Measurements from ENCODE around the gene ASXL1.

Gene ASXL1

DNA sequence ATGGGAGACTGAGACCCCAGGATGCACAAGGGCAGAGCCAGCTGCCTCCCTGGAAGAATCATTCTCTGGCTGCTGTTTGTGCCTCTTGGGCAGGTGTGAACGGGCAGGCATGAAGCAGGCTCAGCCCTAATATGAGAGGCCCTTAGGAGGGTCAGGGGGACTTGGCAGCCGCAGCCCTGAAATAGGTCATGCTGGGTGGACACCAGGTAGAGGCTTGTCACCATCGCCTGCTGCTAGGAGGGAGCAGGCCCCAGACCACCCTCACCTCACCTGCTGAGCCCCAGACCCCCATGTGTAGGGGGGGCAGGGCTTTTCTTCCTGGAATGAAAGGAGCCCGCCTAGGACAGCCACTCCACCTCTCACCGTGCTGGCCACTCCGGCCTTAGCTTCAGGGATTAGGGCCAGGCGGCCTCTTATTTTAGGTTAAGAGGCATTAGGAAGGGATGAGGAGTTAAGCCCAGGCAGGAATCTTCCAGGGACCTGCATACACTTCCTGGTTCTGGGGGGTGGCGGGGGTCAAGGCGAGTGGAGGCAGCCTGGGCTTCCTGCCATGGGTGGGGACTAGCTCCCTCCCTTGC is 92.4 kb downstream of the ASXL1 start:
- DNase-seq (ENCODE audit: insufficient read length, low spot score) (no peak), FAIRE-seq (no peak)

DNA sequence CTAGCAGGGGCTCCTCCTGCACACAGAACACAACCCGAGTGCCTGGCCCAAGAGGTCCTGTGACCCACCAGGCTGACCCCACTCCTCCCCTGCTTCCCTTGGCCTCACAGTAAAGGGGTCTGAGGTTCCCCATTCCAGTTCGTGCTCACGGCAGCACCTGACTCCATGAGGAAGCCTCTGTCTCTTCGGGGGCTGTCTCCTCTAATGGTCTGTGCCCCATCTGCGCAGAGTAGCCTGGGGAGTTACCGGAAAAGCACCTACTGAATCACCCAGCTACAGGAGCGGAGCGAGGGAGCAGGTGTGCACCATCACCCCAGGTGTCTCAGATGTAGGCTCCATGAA is 93.2 kb downstream of the ASXL1 start:
- no peak for DNase-seq (ENCODE audit: insufficient read length, low spot score)
- no peak for FAIRE-seq

- DNase-seq (ENCODE audit: insufficient read length, low spot score): no peak
- no peak for FAIRE-seq
These were observed 93.7 kb downstream of the ASXL1 start for GRCh38 chr20:32451682-32452461.

GRCh38 chr20:32452776-32453466 is 94.8 kb downstream of the ASXL1 start:
- no peak for DNase-seq (ENCODE audit: insufficient read length, low spot score)
- no peak for FAIRE-seq

DNA sequence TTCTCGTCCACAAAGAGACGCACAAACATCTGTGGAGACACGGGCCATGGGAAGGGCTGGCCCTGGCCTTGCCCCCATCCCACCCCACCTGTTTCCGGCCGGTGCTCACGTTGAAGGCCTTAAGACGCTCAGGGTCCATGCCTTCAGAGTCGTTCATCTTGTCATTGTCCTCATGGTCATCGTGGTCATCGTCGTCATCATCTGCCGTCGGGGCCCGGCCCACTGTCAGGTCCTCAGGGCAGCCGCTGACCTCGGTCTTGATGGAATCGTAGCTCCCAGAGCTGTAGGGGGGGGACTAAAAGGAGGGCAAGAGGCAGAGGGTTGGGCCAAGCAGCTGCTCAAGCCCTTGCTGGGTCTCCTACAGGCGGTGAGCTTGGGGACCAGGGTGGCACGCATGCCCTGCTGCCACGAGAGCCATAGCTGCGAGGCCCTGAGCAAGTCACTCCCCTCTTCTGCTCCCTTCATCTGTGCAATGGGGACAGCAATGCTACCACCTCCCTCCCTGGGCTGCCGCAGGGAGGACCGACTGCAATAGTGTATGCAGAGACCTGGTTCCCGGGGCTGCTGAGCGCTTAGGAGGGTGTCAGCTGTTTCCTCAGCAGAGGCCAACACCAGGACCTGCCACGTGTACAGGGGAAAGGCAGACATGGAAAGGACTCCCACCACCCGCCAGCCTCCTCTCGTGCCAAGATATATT is 95.5 kb downstream of the ASXL1 start:
- DNase-seq (ENCODE audit: insufficient read length, low spot score): no peak
- FAIRE-seq: no peak

DNA sequence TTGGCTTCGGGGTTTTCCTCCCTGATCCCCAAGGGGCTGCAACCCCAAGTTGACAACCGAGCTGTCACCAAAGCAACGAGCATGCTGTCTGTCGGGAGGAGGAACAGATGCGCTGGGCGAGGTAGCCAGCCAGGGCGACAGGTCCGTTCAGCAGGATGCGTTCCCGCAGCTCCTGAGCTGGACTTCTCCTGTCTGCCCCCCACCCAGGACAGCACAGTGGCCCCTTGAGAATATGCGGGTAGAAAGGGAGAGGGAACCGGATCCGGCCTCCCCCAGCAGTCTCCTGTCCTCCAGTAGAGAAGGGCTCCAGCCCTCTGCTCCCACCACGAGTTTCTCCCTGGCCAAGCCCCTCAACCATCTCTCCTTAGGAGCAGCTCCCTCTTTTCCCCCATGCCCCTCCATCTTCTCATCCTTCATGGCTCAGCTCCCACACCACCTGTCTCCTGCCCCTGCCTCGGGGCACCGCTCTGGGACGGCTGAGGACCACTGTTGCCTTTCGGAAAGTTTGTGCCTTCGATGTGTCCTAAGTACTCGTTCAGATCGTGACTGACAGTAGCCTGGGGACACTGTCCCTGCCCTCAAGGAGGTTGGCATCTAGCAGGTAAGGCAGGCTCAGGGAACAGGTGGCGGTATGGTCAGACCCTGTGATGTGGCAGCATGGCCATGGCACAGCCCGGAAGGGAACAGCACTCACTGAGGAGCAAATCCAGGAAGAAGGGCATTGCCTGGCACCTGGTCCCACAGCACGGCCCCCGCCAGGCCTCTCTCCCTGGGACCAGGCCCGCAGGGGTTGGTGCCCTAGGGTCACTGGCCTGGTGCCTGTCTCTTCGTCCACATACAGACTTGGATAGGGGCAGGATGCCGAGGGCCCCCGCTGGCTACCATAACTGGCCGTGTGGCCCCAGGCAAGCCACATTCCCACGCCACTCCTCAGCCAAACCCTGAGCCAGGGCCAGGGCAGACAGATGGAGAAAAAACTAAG is 96.3 kb downstream of the ASXL1 start:
- no peak for DNase-seq (ENCODE audit: insufficient read length, low spot score)
- FAIRE-seq: no peak

- DNase-seq (ENCODE audit: insufficient read length, low spot score) (no peak), FAIRE-seq (no peak)
These were observed 97.2 kb downstream of the ASXL1 start for GRCh38 chr20:32455171-32455900.

DNA sequence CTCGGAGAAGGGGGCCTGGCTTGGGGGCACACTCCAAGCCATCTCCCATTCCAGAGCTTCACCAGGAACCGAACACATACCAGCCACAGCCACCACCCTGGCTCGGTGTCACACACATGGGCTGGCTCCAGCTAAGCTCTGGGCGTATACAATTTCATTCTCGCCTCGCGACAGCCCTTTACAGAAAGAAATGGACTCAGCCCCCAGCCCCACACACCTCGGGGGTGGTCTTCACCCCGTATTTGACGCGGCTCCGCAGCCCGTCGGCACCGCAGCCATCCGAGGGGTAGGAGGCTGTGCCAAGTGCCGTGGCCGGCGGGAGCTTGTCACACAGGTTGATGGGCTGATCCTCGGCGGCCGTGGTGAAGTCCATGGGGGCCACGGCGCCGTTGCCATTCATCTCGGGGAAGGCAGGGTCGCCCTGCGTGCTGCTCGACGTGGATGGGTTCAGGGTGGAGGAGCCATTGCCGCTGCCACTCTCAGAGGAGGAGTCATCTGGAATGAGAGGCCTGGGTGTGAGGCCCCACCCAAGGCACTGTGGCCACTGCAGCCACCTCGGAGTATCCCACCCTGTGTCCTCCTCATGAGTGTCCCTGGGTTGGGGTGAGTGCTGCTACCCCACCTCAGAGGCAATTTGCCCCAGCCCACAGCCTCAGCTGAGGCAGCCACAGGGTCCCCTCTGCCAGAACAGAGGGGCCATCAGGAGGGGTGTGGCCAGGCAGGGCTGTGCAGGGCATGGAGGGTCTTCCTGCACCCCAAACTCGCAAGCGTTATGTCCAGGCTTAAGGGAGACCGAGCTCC is 98.0 kb downstream of the ASXL1 start:
- FAIRE-seq: no peak
- no peak for DNase-seq (ENCODE audit: insufficient read length, low spot score)

GRCh38 chr20:32456869-32457478 is 98.8 kb downstream of the ASXL1 start:
- peak; percentile 76 for DNase-seq (ENCODE audit: insufficient read length, low spot score)
- no peak for FAIRE-seq

DNA sequence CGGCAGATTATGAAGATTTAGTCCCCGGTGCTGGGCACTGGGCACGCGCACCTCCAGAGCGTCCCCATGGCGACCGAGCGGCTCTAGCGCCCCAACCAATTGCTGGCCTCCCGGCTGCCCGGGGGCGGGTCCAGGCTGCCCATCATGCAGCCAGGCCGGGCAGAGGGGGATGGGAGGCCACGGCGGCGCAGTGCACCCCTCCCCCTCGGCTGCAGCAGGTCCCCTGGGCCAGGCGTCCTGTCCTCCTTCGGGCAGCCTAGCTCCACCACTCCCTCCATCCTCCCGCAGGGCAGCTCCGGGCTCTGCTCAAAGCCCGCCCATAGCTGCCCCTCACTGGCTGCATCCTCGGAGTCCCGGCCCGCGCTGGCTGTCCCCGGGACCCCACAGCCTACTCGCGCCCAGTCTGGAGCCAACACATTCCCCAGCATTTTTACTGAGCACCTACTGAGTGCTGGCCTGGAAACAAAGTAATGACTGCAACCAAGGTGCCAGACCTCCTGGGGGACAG is 99.4 kb downstream of the ASXL1 start:
- FAIRE-seq (no peak), DNase-seq (ENCODE audit: insufficient read length, low spot score) (no peak)

GRCh38 chr20:32458061-32458836 is 100.1 kb downstream of the ASXL1 start:
- FAIRE-seq (no peak), DNase-seq (ENCODE audit: insufficient read length, low spot score) (no peak)

DNA sequence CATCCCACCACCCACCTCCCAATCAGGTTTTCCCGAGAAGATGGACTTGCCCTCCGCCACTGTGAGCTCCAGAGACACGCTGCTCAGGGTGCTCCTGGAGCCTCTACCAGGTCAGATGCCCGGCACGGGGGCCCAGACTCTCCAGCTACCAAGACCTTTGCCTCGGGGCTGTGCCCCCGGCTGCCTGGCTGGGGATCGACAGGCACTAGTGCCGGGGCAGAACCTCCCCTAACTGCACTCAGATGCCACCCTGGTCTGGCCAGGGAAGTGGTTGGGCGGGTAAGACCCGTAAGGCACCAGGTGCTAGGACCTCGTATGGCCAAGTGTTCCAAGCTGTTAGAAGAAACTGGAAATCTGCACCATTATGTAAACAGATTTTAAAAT is 100.7 kb downstream of the ASXL1 start:
- no peak for FAIRE-seq
- DNase-seq (ENCODE audit: insufficient read length, low spot score): no peak

- DNase-seq (ENCODE audit: insufficient read length, low spot score) (no peak), FAIRE-seq (no peak)
These were observed 102.1 kb downstream of the ASXL1 start for GRCh38 chr20:32460231-32460630.

DNA sequence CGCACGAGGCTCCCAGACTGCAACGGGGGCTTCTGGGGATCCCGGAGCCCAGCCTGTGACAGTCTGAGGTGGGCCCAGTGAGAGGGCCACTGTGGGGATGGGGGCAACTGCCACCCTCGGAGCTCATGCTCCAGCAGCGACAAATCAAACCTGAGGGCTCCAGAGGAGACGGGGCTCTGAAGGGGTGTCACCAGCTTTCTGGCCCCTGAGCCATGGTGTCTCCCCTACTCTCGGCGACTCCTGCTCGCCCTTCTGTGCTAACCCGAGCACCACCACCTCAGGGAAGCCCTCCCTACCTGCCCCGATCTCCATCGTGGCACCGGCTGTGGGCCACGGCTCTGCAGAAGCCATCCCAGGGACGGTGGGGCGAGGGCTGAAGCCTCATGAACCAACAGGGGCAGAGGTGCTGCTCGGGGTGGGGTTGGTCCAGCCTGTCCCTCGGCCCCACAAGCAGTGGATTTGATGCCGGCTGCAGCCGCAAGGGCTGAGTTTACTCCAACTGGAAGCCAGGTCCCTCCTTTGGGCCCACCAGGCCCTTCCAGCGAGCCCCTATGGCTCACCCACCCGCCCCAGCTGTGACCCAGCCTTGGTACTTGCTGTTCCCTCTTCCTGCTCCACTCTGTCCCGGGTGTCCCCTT is 102.7 kb downstream of the ASXL1 start:
- no peak for FAIRE-seq

DNA sequence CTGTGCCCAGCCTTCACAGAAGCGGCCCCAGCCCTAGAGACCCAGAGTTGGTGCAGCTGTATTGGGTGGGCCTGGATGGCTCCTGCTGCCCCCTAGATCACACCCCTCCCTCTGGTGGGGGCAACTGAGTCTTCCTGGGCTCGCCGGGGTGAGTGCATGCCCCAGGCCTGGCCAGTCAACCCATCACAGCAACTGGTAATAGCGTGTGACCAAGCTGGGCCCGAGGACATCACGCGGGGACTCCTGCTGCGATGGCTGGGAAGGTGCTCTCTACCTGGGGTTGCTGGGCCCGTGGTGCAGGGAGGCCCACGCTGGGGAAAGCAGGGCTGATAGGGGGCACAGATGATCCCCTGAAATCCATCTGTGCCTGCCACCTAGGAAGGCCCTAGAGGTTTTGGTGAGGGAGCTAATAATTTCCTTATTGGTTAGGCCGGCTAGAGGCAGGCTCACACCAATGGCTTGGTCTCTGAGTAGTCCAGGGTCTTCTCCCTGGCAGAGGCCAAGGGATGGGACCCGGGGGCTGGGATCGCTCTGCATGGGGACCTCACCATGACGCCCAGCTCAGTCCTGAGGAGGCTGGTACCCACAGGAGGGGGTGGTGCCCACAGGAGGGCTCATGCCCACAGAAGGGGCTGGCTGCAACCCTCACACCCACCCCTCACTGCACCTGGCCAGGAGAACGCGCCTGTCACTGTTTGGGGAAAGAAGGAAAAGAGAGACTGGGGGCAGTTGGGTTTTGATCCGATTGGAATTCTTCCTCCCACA is 103.9 kb downstream of the ASXL1 start:
- FAIRE-seq (no peak), DNase-seq (ENCODE audit: insufficient read length, low spot score) (no peak)

More for the DNA sequence above, 102.7 kb downstream of the ASXL1 start:
- no peak for DNase-seq (ENCODE audit: insufficient read length, low spot score)

DNA sequence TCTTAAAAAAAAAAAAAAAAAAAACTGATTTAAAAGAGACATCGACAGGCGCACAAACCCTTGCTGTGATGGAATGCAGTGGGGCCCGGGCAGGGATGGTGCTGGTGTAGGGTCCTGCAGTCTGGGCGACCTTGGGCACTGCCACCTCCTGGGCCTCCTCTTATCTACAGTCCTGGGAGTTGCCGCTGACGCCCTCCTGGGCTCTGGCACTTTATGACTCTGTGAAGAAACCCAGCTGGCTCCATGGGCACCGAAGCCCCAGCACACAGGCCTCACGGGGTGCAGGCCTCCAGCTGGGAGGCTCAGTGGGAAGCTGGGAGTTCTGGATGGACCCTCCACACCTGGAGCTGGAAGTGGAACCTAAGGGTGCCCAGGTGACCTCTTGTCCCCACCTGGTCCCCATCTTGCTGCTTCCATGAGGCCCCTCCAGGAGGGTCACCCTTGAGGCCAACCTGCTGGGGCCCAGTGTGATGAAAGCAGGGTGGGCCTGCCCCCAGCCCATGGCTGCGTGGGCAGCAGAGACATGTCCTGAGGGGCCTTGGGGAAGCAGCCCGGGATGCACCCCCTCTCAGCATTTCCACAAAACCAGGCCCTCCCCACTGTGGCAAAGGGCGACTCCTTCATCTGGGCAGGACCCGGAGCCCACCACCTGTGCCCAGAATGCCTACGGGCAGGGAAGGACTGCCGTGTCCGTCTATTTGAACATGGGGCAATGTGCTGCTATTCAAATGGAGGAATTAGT is 104.9 kb downstream of the ASXL1 start:
- FAIRE-seq (no peak), DNase-seq (ENCODE audit: insufficient read length, low spot score) (no peak)

Measured in GM19239 (cell line).